Breast epithelium (tissue), 4 donors: Measurements from ENCODE around the gene PGPEP1. TPM values are rescaled to one million over a fixed set of nuclear protein-coding genes. Genes with fewer than 3 reads are reported as not detected.

Experiments
- DNase-seq, 2 donors: peaks; one replicate each; pipeline ENCODE4 v3.0.0-alpha.2; 2019; ENCODE audit warnings: low spot score in 2 of 2
- H3K27ac ChIP-seq, 2 donors: fragments of 200-600 bp; sonication (generic) in 1 of 2; one replicate each; pipeline ENCODE4 v1.5.1; 2016 to 2019; ENCODE audit warnings: mild to moderate bottlenecking in 1 of 2
- H3K27me3 ChIP-seq, 2 donors: fragments of 200-600 bp; sonication (generic) in 1 of 2; one replicate each; pipeline versions ENCODE4 v1.5.1 to v1.6.0; 2017 to 2019; ENCODE audit warnings: control low read depth in 1 of 2, mild to moderate bottlenecking in 1 of 2
- H3K36me3 ChIP-seq: fragments of 200-600 bp; one replicate; pipeline ENCODE4 v1.5.1; 2019
- H3K4me1 ChIP-seq, 2 donors: fragments of 200-600 bp; sonication (generic); one replicate each; pipeline ENCODE4 v1.5.1; 2016 to 2019; ENCODE audit warnings: control low read depth in 1 of 2
- H3K4me3 ChIP-seq, 3 donors: fragments of 200-600 bp; sonication (generic); 1 replicate in 2 of 3; 2 replicates in 1 of 3; pipeline ENCODE4 v1.5.1; 2016 to 2019; ENCODE audit warnings: mild to moderate bottlenecking in 3 of 3, moderate library complexity in 2 of 3
- H3K9me3 ChIP-seq, 2 donors: fragments of 200-600 bp; sonication (generic) in 1 of 2; one replicate each; pipeline ENCODE4 v1.5.1; 2016 to 2019; ENCODE audit warnings: control low read depth in 1 of 2
- POLR2AphosphoS5 ChIP-seq, 3 donors: sonication (generic); formaldehyde crosslinking; IDR thresholded peaks; one replicate each; pipeline ENCODE4 v1.6.1; 2017; ENCODE audit warnings: antibody characterized with exemption in 3 of 3
- intact Hi-C: fragments of 100-400 bp; cut with DNase I; formaldehyde crosslinking; loops from one replicate; pipeline ENCODE4 v1.15.1; 2023; ENCODE audit warnings: low total_unique reads
- total RNA-seq, 3 donors: library from RNA; depleted of rRNA; stranded (reverse); fragments of >200 nt; gene quantifications; one replicate each; pipeline ENCODE4 v1.1.0, GENCODE V29; 2016
- TF ChIP-seq, protein P1 (sequence below), 3 donors: fragments of 450-650 bp; IDR thresholded peaks; one replicate each; pipeline ENCODE4 v1.5.1; 2016 to 2017; ENCODE audit warnings: antibody characterized with exemption in 3 of 3, mild to moderate bottlenecking in 3 of 3, moderate library complexity in 3 of 3

Gene PGPEP1
- total RNA-seq, 3 donors from 2014 or later, result 22.5 to 29.2 (median 25.9) TPM

DNA sequence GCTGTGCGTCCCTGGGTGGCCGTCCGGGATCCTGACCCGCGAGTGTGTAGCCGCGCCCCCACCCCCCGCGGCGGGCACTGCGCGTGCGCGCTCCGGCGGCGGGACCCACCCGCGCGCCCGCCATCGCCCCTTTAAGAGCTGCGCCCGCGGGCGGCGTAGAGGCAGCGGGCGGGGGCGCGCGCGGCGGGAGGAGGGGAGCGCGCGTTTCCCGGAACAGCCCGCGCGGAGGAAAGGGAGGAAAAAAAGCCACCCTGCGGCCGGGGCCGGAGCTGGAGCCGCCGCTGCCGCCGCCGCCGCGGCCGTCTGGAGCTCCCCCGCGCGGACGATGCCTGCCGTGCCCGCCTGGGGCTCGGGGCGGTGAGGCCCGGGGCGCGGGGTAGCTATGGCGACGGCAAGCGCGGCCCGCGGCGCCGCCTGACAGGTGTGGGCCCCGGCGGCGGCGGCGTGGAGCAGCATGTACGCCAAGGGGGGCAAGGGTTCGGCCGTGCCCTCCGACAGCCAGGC is 78.8 kb downstream of the PGPEP1 start, which contains the start of gene SSBP4:
TSS of gene SSBP4 (plus strand) at position 204 of the 504 bp plus-strand sequence. CDS start at position 455, 251 bp downstream.
- Histone ChIP-seq H3K27me3 (no peaks in the 10 kb centered on the region), H3K4me1 (peaks cover 22 to 34% of the 10 kb centered on the region in 2 donors), H3K27ac (peak within 1 kb of the TSS; percentile 91 to 92), H3K4me3 (peak within 1 kb of the TSS; percentile 58 to 96 (median 73)), H3K36me3 (no peaks in the 10 kb centered on the region), H3K9me3 (no peaks in the 10 kb centered on the region)
- no peak for TF ChIP-seq POLR2AphosphoS5 (IDR thresholded peaks at IDR 0.05)
- TF ChIP-seq, protein P1, sequence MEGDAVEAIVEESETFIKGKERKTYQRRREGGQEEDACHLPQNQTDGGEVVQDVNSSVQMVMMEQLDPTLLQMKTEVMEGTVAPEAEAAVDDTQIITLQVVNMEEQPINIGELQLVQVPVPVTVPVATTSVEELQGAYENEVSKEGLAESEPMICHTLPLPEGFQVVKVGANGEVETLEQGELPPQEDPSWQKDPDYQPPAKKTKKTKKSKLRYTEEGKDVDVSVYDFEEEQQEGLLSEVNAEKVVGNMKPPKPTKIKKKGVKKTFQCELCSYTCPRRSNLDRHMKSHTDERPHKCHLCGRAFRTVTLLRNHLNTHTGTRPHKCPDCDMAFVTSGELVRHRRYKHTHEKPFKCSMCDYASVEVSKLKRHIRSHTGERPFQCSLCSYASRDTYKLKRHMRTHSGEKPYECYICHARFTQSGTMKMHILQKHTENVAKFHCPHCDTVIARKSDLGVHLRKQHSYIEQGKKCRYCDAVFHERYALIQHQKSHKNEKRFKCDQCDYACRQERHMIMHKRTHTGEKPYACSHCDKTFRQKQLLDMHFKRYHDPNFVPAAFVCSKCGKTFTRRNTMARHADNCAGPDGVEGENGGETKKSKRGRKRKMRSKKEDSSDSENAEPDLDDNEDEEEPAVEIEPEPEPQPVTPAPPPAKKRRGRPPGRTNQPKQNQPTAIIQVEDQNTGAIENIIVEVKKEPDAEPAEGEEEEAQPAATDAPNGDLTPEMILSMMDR (IDR thresholded peaks at IDR 0.05), result peak in 1 of 3 donors; percentile 70
- no peak for DNase-seq
- intact Hi-C loops, result loop anchor here (10.0 kb wide), 1 partner anchor 154 kb away; no protein-coding TSS in a partner anchor

Other genes starting within 250 kb of the PGPEP1 start
- gene MAST3, start 242.8 kb upstream of the PGPEP1 start, total RNA-seq, result 1 to 10 TPM; 5.6 to 8.5 (median 6.2) TPM
- 10 to 100 TPM in 1 of 3 donors, 1 to 10 TPM in 2; 8.6 to 12.1 (median 8.8) TPM for gene PIK3R2, start 187.4 kb upstream of the PGPEP1 start, total RNA-seq
- gene IFI30, start 166.8 kb upstream of the PGPEP1 start, total RNA-seq, result 100 to 1,000 TPM in 1 of 3 donors, 10 to 100 TPM in 2; 50.1 to 103 (median 91.6) TPM
- 10 to 100 TPM; 24.3 to 41.3 (median 37.1) TPM for gene MPV17L2, start 147.4 kb upstream of the PGPEP1 start, total RNA-seq
- gene RAB3A, start 136.6 kb upstream of the PGPEP1 start, total RNA-seq, result 1 to 10 TPM in 2 of 3 donors, under 1 TPM in 1; 0.66 to 1.2 (median 1.1) TPM
- 1 to 10 TPM in 1 of 3 donors, under 1 TPM in 1, not detected in 1; 0.33 to 1.3 TPM for gene PDE4C, start 114.2 kb upstream of the PGPEP1 start, total RNA-seq
- gene IQCN, start 66.1 kb upstream of the PGPEP1 start, total RNA-seq, result 10 to 100 TPM in 1 of 3 donors, 1 to 10 TPM in 2; 7.0 to 16.6 (median 9.5) TPM
- 100 to 1,000 TPM; 325 to 833 (median 602) TPM for gene JUND, start 59.0 kb upstream of the PGPEP1 start, total RNA-seq
- 100 to 1,000 TPM in 2 of 3 donors, 10 to 100 TPM in 1; 83.0 to 122 (median 120) TPM for gene LSM4, start 17.5 kb upstream of the PGPEP1 start, total RNA-seq
- 10 to 100 TPM in 1 of 3 donors, 1 to 10 TPM in 2; 2.7 to 60.3 (median 9.2) TPM for gene GDF15, start 45.6 kb downstream of the PGPEP1 start, total RNA-seq
- gene LRRC25, start 57.0 kb downstream of the PGPEP1 start, total RNA-seq, result 10 to 100 TPM in 1 of 3 donors, 1 to 10 TPM in 2; 3.9 to 27.2 (median 7.2) TPM
- gene SSBP4, start 78.8 kb downstream of the PGPEP1 start, total RNA-seq, result 10 to 100 TPM; 29.4 to 71.8 (median 46.7) TPM
- 10 to 100 TPM in 2 of 3 donors, 1 to 10 TPM in 1; 7.4 to 42.9 (median 40.2) TPM for gene ISYNA1, start 97.5 kb downstream of the PGPEP1 start, total RNA-seq
- 10 to 100 TPM; 13.0 to 22.3 (median 15.7) TPM for gene ELL, start 181.5 kb downstream of the PGPEP1 start, total RNA-seq
- 100 to 1,000 TPM; 214 to 336 (median 294) TPM for gene FKBP8, start 203.0 kb downstream of the PGPEP1 start, total RNA-seq
- 100 to 1,000 TPM in 2 of 3 donors, 10 to 100 TPM in 1; 92.6 to 140 (median 139) TPM for gene KXD1, start 217.3 kb downstream of the PGPEP1 start, total RNA-seq
- gene UBA52, start 231.3 kb downstream of the PGPEP1 start, total RNA-seq, result 100 to 1,000 TPM; 729 to 865 (median 831) TPM
- 100 to 1,000 TPM in 2 of 3 donors, 10 to 100 TPM in 1; 99.8 to 117 (median 111) TPM for gene REX1BD, start 248.2 kb downstream of the PGPEP1 start, total RNA-seq